PC-9 (cell line): ENCODE results near the gene FSIP2. TPM values are rescaled to one million over a fixed set of nuclear protein-coding genes. Genes with fewer than 3 reads are reported as not detected.

Experiments used
- BruUV-seq: library from RNA; stranded (reverse); fragments of 400-500 nt; replicated peaks from 2 replicates; lab custom pipeline; 2021; lab: Mats Ljungman, UMichigan
- CTCF ChIA-PET: fragments of 300-600 bp; sonication (Branson Sonifier 250); formaldehyde crosslinking; loops from one replicate; lab custom pipeline; 2022; ENCODE audit warnings: antibody characterized with exemption; lab: Charles Lee
- POLR2A ChIA-PET: fragments of 300-600 bp; sonication (Branson Sonifier 250); formaldehyde crosslinking; loops from one replicate; lab custom pipeline; 2022; ENCODE audit warnings: antibody characterized with exemption; ENCODE audit not compliant: unreplicated experiment; lab: Charles Lee
- DNase-seq, 2 experiments: peaks; one replicate each; pipeline versions ENCODE4 v3.0.0 to v3.0.0-alpha.2; 2015 to 2022; ENCODE audit warnings: mixed read lengths in 1 of 2
- H2AFZ ChIP-seq: fragments of 200-600 bp; sonication (generic); 2 replicates; pipeline ENCODE4 v1.8.1; 2017; ENCODE audit warnings: antibody characterized with exemption
- H3F3A ChIP-seq: fragments of 200-600 bp; sonication (generic); 2 replicates; pipeline ENCODE4 v1.8.1; 2017; ENCODE audit warnings: antibody characterized with exemption, mild to moderate bottlenecking, low read depth; ENCODE audit not compliant: insufficient read depth
- H3K27ac ChIP-seq: fragments of 200-600 bp; sonication (generic); 2 replicates; pipeline ENCODE4 v1.6.1; 2016; ENCODE audit warnings: mixed run types
- H3K27me3 ChIP-seq: fragments of 200-600 bp; sonication (generic); 2 replicates; pipeline ENCODE4 v1.6.1; 2016; ENCODE audit warnings: low read depth, mixed run types; ENCODE audit not compliant: insufficient read depth
- H3K36me3 ChIP-seq: fragments of 200-600 bp; sonication (generic); 2 replicates; pipeline ENCODE4 v1.6.1; 2016; ENCODE audit warnings: low read depth, mixed run types
- H3K4me1 ChIP-seq: fragments of 200-600 bp; sonication (generic); replicated peaks from 2 replicates; pipeline ENCODE4 v1.6.1; 2016; ENCODE audit warnings: mixed run types; ENCODE audit not compliant: insufficient read depth
- H3K4me2 ChIP-seq: fragments of 200-600 bp; sonication (generic); 2 replicates; pipeline ENCODE4 v1.6.1; 2017; ENCODE audit warnings: mixed run types
- H3K4me3 ChIP-seq: fragments of 200-600 bp; sonication (generic); 2 replicates; pipeline ENCODE4 v1.6.1; 2016; ENCODE audit warnings: mixed run types
- H3K79me2 ChIP-seq: fragments of 200-600 bp; sonication (generic); 2 replicates; pipeline ENCODE4 v1.6.1; 2017; ENCODE audit warnings: low read depth, mixed run types
- H3K9me2 ChIP-seq: fragments of 200-600 bp; sonication (generic); 2 replicates; pipeline ENCODE4 v1.8.1; 2017; ENCODE audit warnings: mild to moderate bottlenecking; ENCODE audit not compliant: insufficient read depth
- H3K9me3 ChIP-seq: fragments of 200-600 bp; sonication (generic); 2 replicates; pipeline ENCODE4 v1.8.1; 2016; ENCODE audit warnings: low read depth; ENCODE audit not compliant: insufficient read depth
- H4K20me1 ChIP-seq: fragments of 200-600 bp; sonication (generic); 2 replicates; pipeline ENCODE4 v1.8.1; 2017; ENCODE audit not compliant: insufficient read depth
- EZH2 ChIP-seq: fragments of 200-600 bp; sonication (generic); IDR thresholded peaks from 2 replicates; pipeline ENCODE4 v1.8.0; 2017; ENCODE audit warnings: antibody characterized with exemption, low read depth
- intact Hi-C: fragments of 100-400 bp; cut with micrococcal nuclease; formaldehyde crosslinking; loops from one replicate; pipeline ENCODE4 v1.10.0; 2022; ENCODE audit not compliant: unreplicated experiment
- total RNA-seq: library from RNA; stranded (reverse); gene quantifications from 2 replicates; pipeline ENCODE4 v1.2.3, GENCODE V29; 2021
- TF ChIP-seq, protein P1 (sequence below): fragments of 200-600 bp; sonication (generic); conservative IDR thresholded peaks from 2 replicates; pipeline ENCODE4 v1.6.1; 2017; ENCODE audit warnings: mixed run types, antibody characterized with exemption, mild to moderate bottlenecking, moderate library complexity

FSIP2 gene
- total RNA-seq, 1 experiment from 2014 or later = 0.22 TPM

DNA sequence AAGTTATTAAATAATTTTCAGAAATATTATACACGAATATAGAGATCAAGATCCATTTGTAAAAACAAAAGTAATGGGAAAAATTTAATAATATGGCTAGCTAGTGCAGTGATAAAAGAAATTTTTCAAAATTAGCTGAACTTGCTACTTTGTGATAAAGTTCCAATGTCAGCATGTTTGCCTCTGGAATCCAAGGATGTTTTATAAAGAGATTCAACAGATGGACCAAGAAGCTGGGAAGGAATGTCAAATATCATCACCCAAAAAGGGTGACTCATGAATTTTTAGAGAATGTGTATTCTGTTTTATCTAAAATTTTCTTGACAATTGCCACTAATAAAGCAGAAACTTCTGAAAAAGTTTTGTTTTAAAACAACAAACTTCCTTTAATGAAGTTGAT is 95.3 kb downstream of the FSIP2 start:
- ChIA-PET CTCF (no interaction called here), POLR2A (no interaction called here)
- intact Hi-C loops = no loop called here
- H3K79me2 ChIP-seq = no peaks in the 10 kb centered on the region
- H3K36me3 ChIP-seq = no peaks in the 10 kb centered on the region
- no peak overlapping the region for H3K27ac ChIP-seq
- no peak for DNase-seq
- H3K4me1 ChIP-seq = no peaks in the 10 kb centered on the region
- no peak overlapping the region for H3K4me3 ChIP-seq
- no peaks in the 10 kb centered on the region for H3K27me3 ChIP-seq
- no peaks in the 10 kb centered on the region for H4K20me1 ChIP-seq
- H3K4me2 ChIP-seq = no peak overlapping the region
- no peaks in the 10 kb centered on the region for H3K9me3 ChIP-seq
- no TSS peak for BruUV-seq
- TF ChIP-seq, protein P1, sequence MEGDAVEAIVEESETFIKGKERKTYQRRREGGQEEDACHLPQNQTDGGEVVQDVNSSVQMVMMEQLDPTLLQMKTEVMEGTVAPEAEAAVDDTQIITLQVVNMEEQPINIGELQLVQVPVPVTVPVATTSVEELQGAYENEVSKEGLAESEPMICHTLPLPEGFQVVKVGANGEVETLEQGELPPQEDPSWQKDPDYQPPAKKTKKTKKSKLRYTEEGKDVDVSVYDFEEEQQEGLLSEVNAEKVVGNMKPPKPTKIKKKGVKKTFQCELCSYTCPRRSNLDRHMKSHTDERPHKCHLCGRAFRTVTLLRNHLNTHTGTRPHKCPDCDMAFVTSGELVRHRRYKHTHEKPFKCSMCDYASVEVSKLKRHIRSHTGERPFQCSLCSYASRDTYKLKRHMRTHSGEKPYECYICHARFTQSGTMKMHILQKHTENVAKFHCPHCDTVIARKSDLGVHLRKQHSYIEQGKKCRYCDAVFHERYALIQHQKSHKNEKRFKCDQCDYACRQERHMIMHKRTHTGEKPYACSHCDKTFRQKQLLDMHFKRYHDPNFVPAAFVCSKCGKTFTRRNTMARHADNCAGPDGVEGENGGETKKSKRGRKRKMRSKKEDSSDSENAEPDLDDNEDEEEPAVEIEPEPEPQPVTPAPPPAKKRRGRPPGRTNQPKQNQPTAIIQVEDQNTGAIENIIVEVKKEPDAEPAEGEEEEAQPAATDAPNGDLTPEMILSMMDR = no peak
- TF ChIP-seq EZH2 = no peak
- no peaks in the 10 kb centered on the region for H3K9me2 ChIP-seq
- H3F3A ChIP-seq = no peaks in the 10 kb centered on the region
- H2AFZ ChIP-seq = no peak overlapping the region

DNA sequence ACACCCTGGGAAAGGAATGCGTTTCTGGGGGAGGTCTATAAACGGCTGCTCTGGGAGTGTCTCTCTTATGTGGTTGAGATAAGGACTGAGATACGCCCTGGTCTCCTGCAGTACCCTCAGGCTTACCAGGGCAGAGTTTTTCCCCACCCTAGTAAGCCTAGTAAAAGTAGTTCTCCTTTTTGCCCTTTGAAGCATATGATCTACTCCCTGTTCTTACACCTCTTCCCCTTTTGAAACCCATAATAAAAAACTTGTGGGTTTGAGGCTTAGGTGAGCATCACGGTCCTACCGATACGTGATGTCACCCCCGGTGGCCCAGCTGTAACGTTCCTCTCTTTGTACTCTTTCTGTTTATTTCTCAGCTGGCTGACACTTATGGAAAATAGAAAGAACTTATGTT is 97.4 kb downstream of the FSIP2 start:
- no peak overlapping the region for H3K4me3 ChIP-seq
- no peaks in the 10 kb centered on the region for H3K9me3 ChIP-seq
- no peaks in the 10 kb centered on the region for H3K4me1 ChIP-seq
- no peaks in the 10 kb centered on the region for H3K79me2 ChIP-seq
- no TSS peak for BruUV-seq
- H3K9me2 ChIP-seq = no peaks in the 10 kb centered on the region
- H3K27ac ChIP-seq = no peak overlapping the region
- no peaks in the 10 kb centered on the region for H3K27me3 ChIP-seq
- CTCF ChIA-PET = no interaction called here
- H2AFZ ChIP-seq = no peak overlapping the region
- POLR2A ChIA-PET = no interaction called here
- TF ChIP-seq, protein P1 = no peak
- no peak for TF ChIP-seq EZH2
- intact Hi-C loops = no loop called here
- H3F3A ChIP-seq = no peaks in the 10 kb centered on the region
- no peaks in the 10 kb centered on the region for H3K36me3 ChIP-seq
- H4K20me1 ChIP-seq = no peaks in the 10 kb centered on the region
- no peak overlapping the region for H3K4me2 ChIP-seq
- no peak for DNase-seq

DNA sequence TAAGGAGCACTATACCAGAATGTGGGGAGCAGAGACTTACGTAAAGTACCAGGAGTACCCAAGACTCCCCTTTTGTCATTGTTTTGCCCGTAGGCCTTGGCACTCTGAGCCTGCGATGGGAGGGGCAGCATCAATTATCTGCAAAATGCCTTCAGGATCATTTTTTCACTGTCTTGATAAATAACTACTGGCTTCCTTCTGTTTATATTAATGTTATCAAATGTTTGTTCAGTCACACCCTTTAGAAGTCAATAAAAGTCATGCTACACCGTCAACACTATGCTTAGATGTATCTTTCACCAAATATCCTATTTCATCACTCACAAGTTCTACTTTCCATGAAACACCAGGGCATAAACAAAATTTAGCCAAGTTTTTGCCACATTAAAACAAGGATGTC is 116.3 kb downstream of the FSIP2 start:
- Histone ChIP-seq H3K4me2 (no peak overlapping the region), H4K20me1 (no peaks in the 10 kb centered on the region), H3K79me2 (no peaks in the 10 kb centered on the region), H3F3A (no peaks in the 10 kb centered on the region), H3K27ac (no peak overlapping the region), H3K9me3 (no peaks in the 10 kb centered on the region), H3K4me3 (no peak overlapping the region), H2AFZ (no peak overlapping the region), H3K9me2 (no peaks in the 10 kb centered on the region), H3K4me1 (no peaks in the 10 kb centered on the region), H3K27me3 (no peaks in the 10 kb centered on the region), H3K36me3 (no peaks in the 10 kb centered on the region)
- BruUV-seq = no TSS peak
- TF ChIP-seq, protein P1 = no peak
- no peak for TF ChIP-seq EZH2
- intact Hi-C loops = no loop called here
- no peak for DNase-seq
- ChIA-PET CTCF (no interaction called here), POLR2A (no interaction called here)
